Measurements from ENCODE around the gene ASAP3.

GRCh38 chr1:23514111-23514679 is 30.2 kb upstream of the ASAP3 start:
- TF ChIP-seq ZNF565 (CRISPR knock-in tag; conservative IDR thresholded peaks at IDR 0.05; ENCODE audit: low read depth) (no peak), ZFP30 (CRISPR knock-in tag; IDR thresholded peaks at IDR 0.05) (no peak)
